T-cell (primary cell): ENCODE data around the gene CNN1. TPM values are rescaled to one million over a fixed set of nuclear protein-coding genes. Genes with fewer than 3 reads are reported as not detected.

Experiments used
- ATAC-seq, 4 experiments: fragments of 200-7000 bp in 3 of 4; fragments of 150-1000 bp in 1 of 4; cut with Tn5 transposase; replicated peaks in 1 of 4; 1 replicate in 3 of 4; 2 replicates in 1 of 4; pipeline ENCODE4 v1.10.0; 2021; ENCODE audit warnings: moderate library complexity in 3 of 4, mild to moderate bottlenecking in 2 of 4, moderate number of reproducible peaks in 1 of 4
- CTCF ChIA-PET, 2 donors: fragments of 300-600 bp; sonication (Branson Sonifier 250); formaldehyde crosslinking; loops; one replicate each; lab custom pipeline; 2022; ENCODE audit warnings: antibody characterized with exemption in 2 of 2; lab: Charles Lee
- POLR2A ChIA-PET, 2 donors: fragments of 300-600 bp; sonication (Branson Sonifier 250); formaldehyde crosslinking; loops; one replicate each; lab custom pipeline; 2022; ENCODE audit warnings: antibody characterized with exemption in 2 of 2; lab: Charles Lee
- DNase-seq, 35 experiments: peaks; one replicate each; pipeline versions ENCODE4 v3.0.0 to v3.0.0-alpha.2; 2013 to 2023
- H3K27ac ChIP-seq: one replicate; pipeline ENCODE4 v1.5.1; 2013; ENCODE audit warnings: low read length
- H3K27me3 ChIP-seq, 2 experiments: replicated peaks in 1 of 2; 1 replicate in 1 of 2; 2 replicates in 1 of 2; pipeline versions ENCODE4 v1.6.1 to v1.7.0; 2013; ENCODE audit warnings: low read length in 1 of 2, mixed read lengths in 1 of 2; ENCODE audit not compliant: control insufficient read depth in 2 of 2, insufficient read depth in 2 of 2; ENCODE audit errors: extremely low read depth in 1 of 2
- H3K36me3 ChIP-seq, 2 donors: 1 replicate in 1 of 2; 2 replicates in 1 of 2; pipeline versions ENCODE4 v1.6.1 to v1.7.0; 2013; ENCODE audit warnings: low read length in 1 of 2; ENCODE audit not compliant: control insufficient read depth in 2 of 2, insufficient read depth in 1 of 2; ENCODE audit errors: extremely low read depth in 1 of 2
- H3K4me1 ChIP-seq, 2 experiments: 1 replicate in 1 of 2; 2 replicates in 1 of 2; pipeline versions ENCODE4 v1.6.1 to v1.7.0; 2013; ENCODE audit warnings: low read length in 2 of 2, mixed read lengths in 1 of 2; ENCODE audit not compliant: insufficient read depth in 2 of 2, control insufficient read depth in 1 of 2; ENCODE audit errors: extremely low read depth in 1 of 2
- H3K4me3 ChIP-seq, 2 donors: 1 replicate in 1 of 2; 2 replicates in 1 of 2; pipeline versions ENCODE4 v1.5.1 to v1.7.0; 2013; ENCODE audit warnings: mild to moderate bottlenecking in 2 of 2, low read length in 1 of 2, moderate library complexity in 1 of 2; ENCODE audit not compliant: control insufficient read depth in 1 of 2; ENCODE audit errors: extremely low read depth in 1 of 2
- H3K9me3 ChIP-seq: 2 replicates; pipeline ENCODE4 v1.7.0; 2013
- H3K27ac Mint-ChIP-seq, 2 donors: one replicate each; pipeline ENCODE4 v1.8.0; 2020 to 2021; ENCODE audit warnings: mild to moderate bottlenecking in 2 of 2, mixed read lengths in 2 of 2
- H3K27me3 Mint-ChIP-seq, 2 donors: one replicate each; pipeline ENCODE4 v1.8.0; 2021 to 2022; ENCODE audit warnings: mixed read lengths in 2 of 2
- H3K36me3 Mint-ChIP-seq: one replicate; pipeline ENCODE4 v1.8.0; 2021; ENCODE audit warnings: mixed read lengths
- H3K4me1 Mint-ChIP-seq, 3 donors: one replicate each; pipeline ENCODE4 v1.8.0; 2020 to 2022; ENCODE audit warnings: mixed read lengths in 3 of 3, mild to moderate bottlenecking in 1 of 3
- H3K4me3 Mint-ChIP-seq, 3 donors: one replicate each; pipeline ENCODE4 v1.8.0; 2020 to 2022; ENCODE audit warnings: mild to moderate bottlenecking in 3 of 3, mixed read lengths in 3 of 3, moderate library complexity in 3 of 3
- H3K9me3 Mint-ChIP-seq, 3 donors: one replicate each; pipeline ENCODE4 v1.8.0; 2020 to 2022; ENCODE audit warnings: mixed read lengths in 3 of 3
- WGBS: methylation state at CpG from one replicate; pipeline ENCODE4 v1.1.5; 2013; ENCODE audit warnings: missing lambda C conversion rate; ENCODE audit not compliant: insufficient coverage; 5-methylcytosine and 5-hydroxymethylcytosine counted together
- total RNA-seq, 35 experiments: library from RNA in 6 of 35; stranded (reverse) in 6 of 35; fragments of 120-200 nt in 1 of 35; gene quantifications; one replicate each; pipeline versions ENCODE4 v1.2.1 to v1.2.4 and lab custom pipeline; 2013 to 2026

CNN1 gene
- total RNA-seq, 5 donors from 2014 or later (not counting 1 experiment from before 2014, with no cell fraction given), result 0.26 to 0.96 (median 0.51) TPM; not detected in 2

DNA sequence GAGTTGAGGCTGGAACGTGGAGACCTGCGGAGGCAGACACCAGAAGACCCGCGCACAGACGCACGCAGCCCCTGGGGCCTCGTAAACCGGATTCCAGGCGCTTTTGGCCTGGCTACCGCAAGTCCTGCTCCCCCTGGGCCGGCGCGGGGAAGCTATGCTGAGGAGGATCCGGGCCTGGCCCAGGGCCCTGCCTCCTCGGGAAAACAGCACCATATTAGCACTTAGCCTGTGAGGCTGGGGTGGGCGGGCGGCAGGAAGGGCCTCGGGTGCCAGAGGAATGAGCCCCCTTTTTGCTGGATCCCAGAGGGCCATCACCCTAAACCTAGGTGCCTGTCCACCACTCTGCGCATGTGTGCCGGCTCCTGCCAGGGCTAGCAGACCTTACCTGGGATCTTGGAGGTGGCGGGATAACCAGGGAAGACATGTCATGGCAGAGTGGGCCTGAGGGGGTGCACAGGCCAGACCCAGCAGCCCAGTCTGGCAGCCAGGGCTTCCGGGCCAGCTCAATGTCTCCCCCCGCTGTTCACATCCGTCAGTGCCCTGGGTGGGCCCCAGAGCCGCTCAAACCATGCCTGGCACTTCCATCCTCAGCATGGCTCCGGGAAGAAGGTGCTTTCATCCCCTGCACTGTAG lies 13.1 kb downstream of the CNN1 start:
- H3K9me3 ChIP-seq, result no peaks in the 10 kb centered on the region
- H3K27ac ChIP-seq, result no peak overlapping the region
- H3K9me3 Mint-ChIP-seq, result no peaks in the 10 kb centered on the region
- no peak overlapping the region for H3K27ac Mint-ChIP-seq
- ATAC-seq, result no peak
- H3K36me3 ChIP-seq, result peaks cover 9 to 37% of the 10 kb centered on the region in 2 donors
- no peak overlapping the region for H3K4me3 Mint-ChIP-seq
- ChIA-PET CTCF (no interaction called here), POLR2A (no interaction called here)
- DNase-seq, result no peak
- no peak overlapping the region for H3K4me3 ChIP-seq
- 96% methylated on average over 25 of the region's 26 CpGs for WGBS
- H3K4me1 ChIP-seq, result peaks cover 0 to 14% of the 10 kb centered on the region in 2 experiments
- no peaks in the 10 kb centered on the region for H3K27me3 Mint-ChIP-seq
- peaks cover 13 to 21% (median 15%) of the 10 kb centered on the region in 3 donors for H3K4me1 Mint-ChIP-seq
- H3K27me3 ChIP-seq, result no peaks in the 10 kb centered on the region
- H3K36me3 Mint-ChIP-seq, result peaks cover 19% of the 10 kb centered on the region

GRCh38 chr19:11552666-11553372 lies 14.2 kb downstream of the CNN1 start:
- Mint-ChIP-seq H3K4me1 (peaks cover 21 to 28% (median 23%) of the 10 kb centered on the region in 3 donors), H3K4me3 (no peak overlapping the region), H3K9me3 (no peaks in the 10 kb centered on the region), H3K27ac (no peak overlapping the region), H3K27me3 (no peaks in the 10 kb centered on the region), H3K36me3 (peaks cover 23% of the 10 kb centered on the region)
- ChIA-PET POLR2A (no interaction called here), CTCF (no interaction called here)
- no peak overlapping the region for H3K27ac ChIP-seq
- WGBS, result 90% methylated on average over 13 of the region's 20 CpGs
- H3K4me1 ChIP-seq, result peaks cover 1 to 23% of the 10 kb centered on the region in 2 experiments
- no peak overlapping the region for H3K4me3 ChIP-seq
- H3K27me3 ChIP-seq, result no peaks in the 10 kb centered on the region
- no peaks in the 10 kb centered on the region for H3K9me3 ChIP-seq
- no peak for ATAC-seq
- peaks cover 9 to 37% of the 10 kb centered on the region in 2 donors for H3K36me3 ChIP-seq
- no peak for DNase-seq

GRCh38 chr19:11554160-11554559 lies 15.5 kb downstream of the CNN1 start:
- H3K4me1 Mint-ChIP-seq, result peaks cover 30 to 37% (median 37%) of the 10 kb centered on the region in 3 donors
- DNase-seq (no peak), ATAC-seq (no peak)
- Histone ChIP-seq H3K36me3 (peaks cover 9 to 37% of the 10 kb centered on the region in 2 donors), H3K9me3 (no peaks in the 10 kb centered on the region), H3K4me3 (no peak overlapping the region), H3K27me3 (no peaks in the 10 kb centered on the region), H3K27ac (no peak overlapping the region), H3K4me1 (peaks cover 7 to 33% of the 10 kb centered on the region in 2 experiments)
- CTCF ChIA-PET, result interaction anchor here in 1 of 2 donors (1.0 kb wide), 1 partner anchor 18 kb away, joined by 4 read pairs; no protein-coding TSS in a partner anchor
- no peaks in the 10 kb centered on the region for H3K27me3 Mint-ChIP-seq
- H3K27ac Mint-ChIP-seq, result peak overlapping the region; percentile 27 to 52
- 38% methylated on average over 6 of the region's 12 CpGs for WGBS
- POLR2A ChIA-PET, result no interaction called here
- peaks cover 25% of the 10 kb centered on the region for H3K36me3 Mint-ChIP-seq
- no peak overlapping the region for H3K4me3 Mint-ChIP-seq
- H3K9me3 Mint-ChIP-seq, result no peaks in the 10 kb centered on the region

- POLR2A ChIA-PET, result no interaction called here
- H3K27me3 Mint-ChIP-seq, result no peaks in the 10 kb centered on the region
Observed at GRCh38 chr19:11555246-11555645, 16.6 kb downstream of the CNN1 start.

GRCh38 chr19:11556634-11557420 lies 18.2 kb downstream of the CNN1 start:
- Histone ChIP-seq H3K4me3 (no peak overlapping the region), H3K27me3 (no peaks in the 10 kb centered on the region), H3K4me1 (peaks cover 9 to 44% of the 10 kb centered on the region in 2 experiments), H3K9me3 (no peaks in the 10 kb centered on the region), H3K27ac (no peak overlapping the region), H3K36me3 (peaks cover 9 to 33% of the 10 kb centered on the region in 2 donors)
- 80% methylated on average over 1 of the region's 4 CpGs for WGBS
- Mint-ChIP-seq H3K27me3 (no peaks in the 10 kb centered on the region), H3K27ac (peak overlapping the region in 1 of 2 donors; percentile 3), H3K4me3 (peak overlapping the region; percentile 64 to 96 (median 86)), H3K36me3 (peaks cover 25% of the 10 kb centered on the region), H3K9me3 (no peaks in the 10 kb centered on the region), H3K4me1 (peaks cover 44 to 49% (median 48%) of the 10 kb centered on the region in 3 donors)
- CTCF ChIA-PET, result no interaction called here
- DNase-seq, result no peak
- POLR2A ChIA-PET, result interaction anchor here in 1 of 2 donors (0.6 kb wide), 1 partner anchor 622 kb away, joined by 6 read pairs; no protein-coding TSS in a partner anchor
- no peak for ATAC-seq

More at GRCh38 chr19:11555246-11555645, 16.6 kb downstream of the CNN1 start:
- H3K27me3 ChIP-seq, result no peaks in the 10 kb centered on the region
- peaks cover 9 to 37% of the 10 kb centered on the region in 2 donors for H3K36me3 ChIP-seq
- H3K4me1 ChIP-seq, result peaks cover 7 to 42% of the 10 kb centered on the region in 2 experiments
- Mint-ChIP-seq H3K9me3 (no peaks in the 10 kb centered on the region), H3K4me1 (peaks cover 36 to 44% (median 42%) of the 10 kb centered on the region in 3 donors), H3K36me3 (peaks cover 25% of the 10 kb centered on the region), H3K4me3 (peak overlapping the region in 2 of 3 donors; percentile 4 to 30), H3K27ac (peak overlapping the region in 1 of 2 donors; percentile 19)
- no peak overlapping the region for H3K27ac ChIP-seq
- ATAC-seq, result no peak
- CTCF ChIA-PET, result no interaction called here
- DNase-seq, result no peak
- H3K4me3 ChIP-seq, result no peak overlapping the region
- WGBS, result 89% methylated on average over 4 of the region's 6 CpGs
- H3K9me3 ChIP-seq, result no peaks in the 10 kb centered on the region
